A673 (cell line): Measurements from ENCODE around the gene GMDS. TPM values are rescaled to one million over a fixed set of nuclear protein-coding genes. Genes with fewer than 3 reads are reported as not detected.

Experiments used
- BruUV-seq: library from RNA; stranded (reverse); fragments of 400-500 nt; replicated peaks from 2 replicates; lab custom pipeline; 2021; lab: Mats Ljungman, UMichigan
- CTCF ChIA-PET: fragments of 300-600 bp; sonication (Branson Sonifier 250); formaldehyde crosslinking; loops from one replicate; lab custom pipeline; 2022; ENCODE audit warnings: antibody characterized with exemption; lab: Charles Lee
- POLR2A ChIA-PET: fragments of 300-600 bp; sonication (Branson Sonifier 250); formaldehyde crosslinking; loops from one replicate; lab custom pipeline; 2022; ENCODE audit warnings: antibody characterized with exemption; ENCODE audit not compliant: low non-redundant PET; lab: Charles Lee
- DNase-seq: peaks from one replicate; pipeline ENCODE4 v3.0.0-alpha.2; 2015; ENCODE audit warnings: low spot score
- H3K27ac ChIP-seq: fragments of 200-600 bp; sonication (generic); 2 replicates; pipeline ENCODE4 v1.5.1; 2016; ENCODE audit warnings: mixed run types, low read depth, mild to moderate bottlenecking, mixed read lengths, antibody characterized with exemption, low read length; ENCODE audit not compliant: poor library complexity, severe bottlenecking
- H3K27me3 ChIP-seq: fragments of 200-600 bp; sonication (generic); replicated peaks from 2 replicates; pipeline ENCODE4 v1.6.1; 2017; ENCODE audit warnings: mixed run types, low read depth, mild to moderate bottlenecking, mixed read lengths, antibody characterized with exemption, low read length; ENCODE audit not compliant: insufficient read depth, poor library complexity
- H3K36me3 ChIP-seq: fragments of 200-600 bp; sonication (generic); 2 replicates; pipeline ENCODE4 v1.6.1; 2016; ENCODE audit warnings: mixed run types, mild to moderate bottlenecking, mixed read lengths, antibody characterized with exemption, low read length; ENCODE audit not compliant: insufficient read depth, poor library complexity, severe bottlenecking
- H3K4me1 ChIP-seq: fragments of 200-600 bp; sonication (generic); 2 replicates; pipeline ENCODE4 v1.6.1; 2017; ENCODE audit warnings: mixed run types, mild to moderate bottlenecking, mixed read lengths, antibody characterized with exemption, low read length; ENCODE audit not compliant: insufficient read depth, poor library complexity, severe bottlenecking
- H3K4me3 ChIP-seq: fragments of 200-600 bp; sonication (generic); 2 replicates; pipeline ENCODE4 v1.5.1; 2016; ENCODE audit warnings: low read depth, mixed run types, mild to moderate bottlenecking, mixed read lengths, low read length; ENCODE audit not compliant: poor library complexity, severe bottlenecking
- H3K9me3 ChIP-seq: fragments of 200-600 bp; sonication (generic); 2 replicates; pipeline ENCODE4 v1.6.1; 2016; ENCODE audit warnings: mixed run types, low read depth, mild to moderate bottlenecking, mixed read lengths, antibody characterized with exemption, low read length; ENCODE audit not compliant: poor library complexity, severe bottlenecking
- CTCF ChIP-seq: fragments of 300-800, 200-600 bp; sonication (generic); conservative IDR thresholded peaks from 2 replicates; pipeline ENCODE4 v1.5.1; 2017; ENCODE audit warnings: low read depth, mild to moderate bottlenecking, antibody characterized with exemption, low read length, moderate library complexity, mixed read lengths
- EZH2 ChIP-seq: fragments of 200-600 bp; sonication (generic); IDR thresholded peaks from 2 replicates; pipeline ENCODE4 v1.6.1; 2017; ENCODE audit warnings: borderline replicate concordance, low read depth, mild to moderate bottlenecking, mixed read lengths, antibody characterized with exemption, low read length; ENCODE audit not compliant: poor library complexity, severe bottlenecking
- intact Hi-C: fragments of 100-400 bp; cut with micrococcal nuclease; formaldehyde crosslinking; loops from one replicate; pipeline ENCODE4 v1.10.0; 2022; ENCODE audit not compliant: unreplicated experiment
- total RNA-seq: library from RNA; stranded (reverse); gene quantifications from 2 replicates; pipeline ENCODE4 v1.2.3, GENCODE V29; 2021

The GMDS gene
- total RNA-seq, 1 experiment from 2014 or later = 15.2 TPM

GRCh38 chr6:1942834-1943233 is 302.6 kb downstream of the GMDS start:
- no TSS peak for BruUV-seq
- ChIA-PET POLR2A (no interaction called here), CTCF (no interaction called here)
- Histone ChIP-seq H3K36me3 (no peaks in the 10 kb centered on the region), H3K9me3 (no peaks in the 10 kb centered on the region), H3K4me1 (no peaks in the 10 kb centered on the region), H3K27ac (no peak overlapping the region), H3K4me3 (no peak overlapping the region), H3K27me3 (no peaks in the 10 kb centered on the region)
- no peak for TF ChIP-seq CTCF
- no peak for TF ChIP-seq EZH2
- no peak for DNase-seq
- intact Hi-C loops = no loop called here

GRCh38 chr6:1941534-1941933 is 303.9 kb downstream of the GMDS start:
- POLR2A ChIA-PET = no interaction called here
- intact Hi-C loops = no loop called here

DNA sequence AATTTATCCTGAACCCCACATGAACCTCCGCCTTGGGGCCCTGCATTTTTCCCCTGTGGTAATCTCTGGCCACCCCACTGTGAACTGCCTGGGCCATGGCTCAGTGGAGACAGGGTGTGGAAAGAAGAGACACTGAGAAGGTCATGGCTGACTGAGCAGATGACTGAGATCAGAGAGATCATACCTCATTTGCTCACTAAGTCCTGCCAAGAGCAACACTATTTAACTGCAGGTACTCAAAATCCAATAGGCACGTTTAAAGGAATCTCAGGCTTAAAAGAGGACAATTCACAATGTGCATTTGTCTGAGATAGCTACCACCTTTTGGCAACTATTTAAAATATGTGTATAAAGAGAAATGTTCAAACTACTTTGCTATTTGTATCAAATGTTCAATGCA is 305.0 kb downstream of the GMDS start:
- H3K4me3 ChIP-seq = no peak overlapping the region
- H3K4me1 ChIP-seq = no peaks in the 10 kb centered on the region
- DNase-seq = no peak
- intact Hi-C loops = no loop called here
- H3K27ac ChIP-seq = no peak overlapping the region
- BruUV-seq = no TSS peak
- POLR2A ChIA-PET = no interaction called here
- no peaks in the 10 kb centered on the region for H3K36me3 ChIP-seq
- H3K9me3 ChIP-seq = no peaks in the 10 kb centered on the region
- CTCF ChIA-PET = no interaction called here
- TF ChIP-seq CTCF (no peak), EZH2 (no peak)
- no peaks in the 10 kb centered on the region for H3K27me3 ChIP-seq

More at GRCh38 chr6:1941534-1941933, 303.9 kb downstream of the GMDS start:
- BruUV-seq = no TSS peak
- no peaks in the 10 kb centered on the region for H3K4me1 ChIP-seq
- H3K4me3 ChIP-seq = no peak overlapping the region
- H3K27me3 ChIP-seq = no peaks in the 10 kb centered on the region
- H3K27ac ChIP-seq = no peak overlapping the region
- H3K9me3 ChIP-seq = no peaks in the 10 kb centered on the region
- H3K36me3 ChIP-seq = no peaks in the 10 kb centered on the region
- no peak for TF ChIP-seq CTCF
- no peak for TF ChIP-seq EZH2
- CTCF ChIA-PET = no interaction called here
- DNase-seq = no peak
